ENCODE data around the gene CERS1. TPM values are rescaled to one million over a fixed set of nuclear protein-coding genes. Genes with fewer than 3 reads are reported as not detected.

The CERS1 gene
- total and polyA plus RNA-seq, 2 donors (not counting 3 experiments of a cell fraction or from before 2014, with no cell fraction given): 4.0 to 8.5 TPM

- no TSS peak for BruUV-seq (replicated peaks)
- intact Hi-C loops (cut with micrococcal nuclease): loop anchor here (10.0 kb wide), 2 partner anchors 45 to 455 kb away; no protein-coding TSS in a partner anchor
- H3K4me3 ChIP-seq (replicated peaks in 1 of 3; ENCODE audit: insufficient read depth in 1 of 3, low read depth in 1 of 3, low read length in 3 of 3): no peak overlapping the region
- H3K9ac ChIP-seq (replicated peaks; ENCODE audit: extremely low read depth, insufficient read depth, low read length): no peak overlapping the region
- FAIRE-seq (no peak), DNase-seq (ENCODE audit: low read depth, low spot score) (no peak)
- no peaks in the 10 kb centered on the region for H3K4me1 ChIP-seq (ENCODE audit: control insufficient read depth, extremely low read depth, insufficient read depth, low read length)
- H3K9me1 ChIP-seq (replicated peaks; ENCODE audit: control insufficient read depth, extremely low read depth, insufficient read depth, low read length): no peaks in the 10 kb centered on the region
- H2AFZ ChIP-seq (ENCODE audit: low read depth, low read length): no peak overlapping the region
- H3K27ac ChIP-seq (ENCODE audit: insufficient read depth, low read depth, low read length): no peak overlapping the region
- H3K4me2 ChIP-seq (ENCODE audit: insufficient read depth, low read length): no peak overlapping the region
- dilution Hi-C loops (cut with MboI; ENCODE audit: extremely low pct_ligation_motif_present, low sequenced_read_pairs): no loop called here
- H3K27me3 ChIP-seq (ENCODE audit: control insufficient read depth in 2 of 2, insufficient read depth in 2 of 2, low read length in 2 of 2): no peaks in the 10 kb centered on the region
- no peaks in the 10 kb centered on the region for H4K20me1 ChIP-seq (replicated peaks; ENCODE audit: control insufficient read depth, extremely low read depth, insufficient read depth, low read length)
- H3K79me2 ChIP-seq (ENCODE audit: control insufficient read depth, insufficient read depth, low read length): peaks cover 13% of the 10 kb centered on the region
- TF ChIP-seq MYC (IDR thresholded peaks at IDR 0.05; ENCODE audit: low read depth, low read length) (no peak), EZH2 (IDR thresholded peaks at IDR 0.05; ENCODE audit: borderline replicate concordance, low read depth, low read length, severe bottlenecking) (no peak), POLR2A (IDR thresholded peaks at IDR 0.05; ENCODE audit: low read depth, low read length) (no peak), CTCF (IDR thresholded peaks at IDR 0.05; ENCODE audit: extremely low read depth in 1 of 2, insufficient read depth in 1 of 2, low read depth in 1 of 2, low read length in 2 of 2) (no peak), POLR2AphosphoS5 (IDR thresholded peaks at IDR 0.05; ENCODE audit: insufficient read depth, low read depth, low read length) (no peak), MAX (IDR thresholded peaks at IDR 0.05; ENCODE audit: insufficient read depth, insufficient read length) (no peak), JUN (IDR thresholded peaks at IDR 0.05; ENCODE audit: borderline replicate concordance, insufficient read depth, insufficient read length, low read depth) (no peak), FOS (IDR thresholded peaks at IDR 0.05; ENCODE audit: borderline replicate concordance, insufficient read depth, low read length) (no peak), GATA2 (IDR thresholded peaks at IDR 0.05; ENCODE audit: insufficient read depth, insufficient read length, low read depth, low read length) (no peak)
- ChIA-PET CTCF (no interaction called here), POLR2A (no interaction called here)
- H3K9me3 ChIP-seq (replicated peaks; ENCODE audit: control insufficient read depth, insufficient read depth, low read length): no peaks in the 10 kb centered on the region
- peaks cover 6 to 46% of the 10 kb centered on the region in 2 experiments for H3K36me3 ChIP-seq (ENCODE audit: control insufficient read depth in 2 of 2, extremely low read depth in 1 of 2, insufficient read depth in 2 of 2, low read length in 2 of 2)
These were observed 14.1 kb upstream of the CERS1 start for GRCh38 chr19:18910010-18910409.

Data from endothelial cell of umbilical vein (primary cell).